ENCODE measurements around the gene TNFRSF21.
"Not testable (repeated sequence)": the region's sequence is repeated elsewhere in the genome, so short reads cannot be mapped to it uniquely, and the experiment has no call there.

Gene TNFRSF21

GRCh38 chr6:47309291-47310130, at the start of gene TNFRSF21:
TSS of gene TNFRSF21 (minus strand) at chr6:47309905. CDS start at chr6:47309511, 394 bp downstream.
- peak; percentile 96 for DNase-seq (ENCODE audit: low spot score)

DNA sequence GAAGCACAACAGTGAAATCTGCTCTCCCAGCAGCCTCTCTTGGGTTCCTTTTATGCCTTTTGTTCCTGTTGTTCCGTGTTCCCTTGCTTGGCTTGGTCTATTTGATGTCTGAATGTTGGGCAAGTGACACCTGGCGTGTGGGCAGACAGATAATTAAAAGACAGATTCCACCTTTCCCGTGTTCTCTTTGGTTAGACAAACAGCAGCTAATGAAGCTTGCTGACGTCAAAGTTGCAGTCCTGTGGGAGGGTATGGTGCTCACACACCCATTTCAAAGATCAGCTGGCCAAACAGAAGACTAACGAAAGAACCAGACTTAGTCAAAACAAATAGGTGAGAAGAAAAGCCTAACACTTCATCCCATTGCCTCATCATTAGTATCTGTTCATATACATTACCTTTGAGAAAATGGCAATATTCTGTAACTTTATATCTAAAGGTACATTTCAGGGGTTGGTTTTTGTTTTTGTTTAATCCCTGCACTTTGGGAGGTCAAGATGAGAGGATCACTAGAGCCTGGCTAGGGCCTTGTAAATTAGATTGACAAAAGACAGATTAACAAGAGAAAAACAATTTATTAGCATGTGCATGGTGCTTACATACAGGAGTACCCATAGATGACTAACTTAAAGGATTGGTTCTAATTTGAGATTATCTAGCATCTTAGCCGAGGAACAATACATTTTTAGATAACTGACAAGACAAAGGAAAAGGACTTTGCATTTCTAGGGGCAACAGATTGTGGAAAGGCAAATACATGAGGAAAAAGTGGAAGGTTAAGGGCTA, 48.9 kb upstream of the TNFRSF21 start:
- no peak for DNase-seq (ENCODE audit: low spot score)

GRCh38 chr6:47357827-47358226, 48.1 kb upstream of the TNFRSF21 start:
- no peak for DNase-seq (ENCODE audit: low spot score)

DNA sequence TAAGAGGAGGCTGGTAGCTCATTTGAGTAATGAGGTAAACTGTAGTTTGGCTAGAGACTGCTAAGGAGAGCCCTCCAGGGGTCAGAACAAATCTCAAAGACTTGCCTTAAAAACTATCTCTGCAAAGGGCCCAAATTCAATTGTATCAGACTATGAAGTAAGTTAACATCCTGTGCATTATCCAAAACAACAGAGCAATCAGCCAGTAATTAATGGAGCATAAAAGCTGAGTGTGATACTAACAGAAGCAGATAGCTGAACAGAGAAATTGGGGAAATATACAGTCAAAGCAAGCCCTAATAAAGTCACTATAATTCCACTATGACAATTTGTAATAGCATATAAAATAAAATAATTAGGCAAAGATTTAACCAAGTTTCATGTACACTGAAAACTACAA, 45.8 kb upstream of the TNFRSF21 start:
- DNase-seq (ENCODE audit: low spot score): no peak

DNA sequence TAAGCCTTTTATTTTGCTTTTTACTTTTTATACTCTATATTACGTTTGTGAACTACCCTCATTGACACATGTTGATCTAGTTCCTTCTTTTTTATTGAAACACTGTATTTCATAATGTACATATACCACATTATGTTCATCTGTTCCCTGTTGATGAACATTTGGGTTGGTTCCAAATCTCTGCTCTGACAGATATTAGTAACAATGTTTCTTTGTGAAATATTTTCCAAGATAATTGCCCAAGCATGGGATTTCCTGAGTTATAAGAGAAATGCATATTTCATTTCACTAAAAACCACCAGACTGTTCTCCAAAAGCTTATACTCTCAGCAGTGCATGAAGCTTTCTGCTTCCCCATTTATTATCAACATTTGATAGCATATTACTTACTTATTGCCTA, 44.2 kb upstream of the TNFRSF21 start:
- DNase-seq (ENCODE audit: low spot score): no peak

GRCh38 chr6:47352966-47353365, 43.3 kb upstream of the TNFRSF21 start:
- no peak for DNase-seq (ENCODE audit: low spot score)

DNA sequence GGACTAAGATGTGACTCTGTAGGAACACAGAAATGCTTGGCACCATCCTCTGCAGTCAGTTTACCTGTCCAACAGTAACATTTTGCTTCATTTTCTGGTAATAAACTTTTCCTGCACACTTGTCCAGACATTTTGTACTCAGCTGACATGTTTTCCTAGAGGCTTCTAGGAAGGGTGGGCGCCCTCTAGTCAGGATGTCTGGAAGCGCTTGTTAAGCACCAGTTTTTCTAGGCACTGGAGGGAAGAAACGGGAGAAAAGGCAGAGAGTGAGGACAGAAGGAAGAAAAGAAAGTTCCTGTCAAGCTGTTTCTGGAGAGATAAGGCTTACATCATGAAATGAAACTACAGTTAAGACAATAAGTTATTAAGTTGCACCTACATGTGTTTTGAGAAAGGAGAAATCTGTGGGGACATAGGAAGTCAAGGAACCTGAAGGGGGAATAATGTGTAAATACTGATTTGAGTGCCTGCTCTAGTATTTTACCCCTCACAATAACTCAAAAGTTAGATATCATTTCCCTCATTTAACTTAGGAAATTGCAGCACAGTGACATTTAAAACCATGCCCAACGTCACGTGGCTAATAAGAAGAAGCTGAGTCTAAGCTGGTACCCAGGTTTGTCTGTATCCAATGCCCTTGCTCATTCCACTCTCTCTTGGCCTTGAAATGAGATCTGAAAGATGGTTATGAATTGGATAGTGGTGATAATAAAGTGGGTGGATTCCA, 42.7 kb upstream of the TNFRSF21 start:
- no peak for DNase-seq (ENCODE audit: low spot score)

GRCh38 chr6:47351621-47352020, 41.9 kb upstream of the TNFRSF21 start:
- DNase-seq (ENCODE audit: low spot score): no peak

- DNase-seq (ENCODE audit: low spot score): no peak
Observed at GRCh38 chr6:47349931-47350330, 40.2 kb upstream of the TNFRSF21 start.

DNA sequence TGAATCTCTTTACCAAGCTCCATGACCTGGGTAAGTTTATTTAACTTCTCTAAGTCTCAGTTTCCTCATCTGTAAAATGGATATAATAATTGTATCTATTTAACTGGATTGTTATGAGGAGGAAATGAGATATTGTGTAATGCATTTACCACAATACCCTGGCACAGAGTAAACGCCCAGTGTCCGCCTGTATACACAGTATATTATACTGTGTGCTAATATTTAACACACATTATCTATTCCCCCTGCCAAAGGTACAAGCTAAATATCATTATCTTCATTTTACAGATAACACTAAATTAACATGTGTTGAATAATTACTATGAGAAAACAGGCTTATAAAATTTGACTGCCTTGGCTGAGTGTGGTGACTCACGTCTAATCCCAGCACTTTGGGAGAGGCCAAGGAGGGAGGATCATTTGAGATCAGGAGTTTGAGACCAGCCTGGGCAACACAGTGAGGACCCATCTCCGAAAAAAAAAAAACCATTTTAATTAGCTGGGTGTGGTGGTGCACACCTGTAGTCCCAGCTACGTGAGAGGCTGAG, 38.7 kb upstream of the TNFRSF21 start:
- DNase-seq (ENCODE audit: low spot score): no peak

- no peak for DNase-seq (ENCODE audit: low spot score)
Observed at GRCh38 chr6:47345761-47346160, 36.1 kb upstream of the TNFRSF21 start.

- no peak for DNase-seq (ENCODE audit: low spot score)
Observed at GRCh38 chr6:47344022-47344421, 34.3 kb upstream of the TNFRSF21 start.

DNA sequence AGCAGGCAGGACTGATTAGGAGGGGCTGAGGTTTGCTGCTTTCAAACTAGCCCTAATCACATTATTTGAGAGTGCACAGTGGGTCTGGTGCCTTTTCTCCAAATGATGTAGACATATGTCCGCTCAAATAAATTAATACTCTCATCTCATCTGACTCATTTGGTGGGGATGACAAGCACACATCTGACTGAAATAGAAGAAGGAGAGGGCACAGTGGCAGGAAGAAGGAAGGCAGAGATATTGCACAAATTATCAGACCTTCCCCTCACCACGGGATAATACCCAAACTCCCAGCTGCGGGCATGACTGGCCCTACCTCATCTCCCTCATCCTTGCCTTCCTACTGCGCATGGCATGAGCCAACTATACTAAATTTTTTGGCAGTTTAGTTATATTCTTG, 33.9 kb upstream of the TNFRSF21 start:
- no peak for DNase-seq (ENCODE audit: low spot score)

DNA sequence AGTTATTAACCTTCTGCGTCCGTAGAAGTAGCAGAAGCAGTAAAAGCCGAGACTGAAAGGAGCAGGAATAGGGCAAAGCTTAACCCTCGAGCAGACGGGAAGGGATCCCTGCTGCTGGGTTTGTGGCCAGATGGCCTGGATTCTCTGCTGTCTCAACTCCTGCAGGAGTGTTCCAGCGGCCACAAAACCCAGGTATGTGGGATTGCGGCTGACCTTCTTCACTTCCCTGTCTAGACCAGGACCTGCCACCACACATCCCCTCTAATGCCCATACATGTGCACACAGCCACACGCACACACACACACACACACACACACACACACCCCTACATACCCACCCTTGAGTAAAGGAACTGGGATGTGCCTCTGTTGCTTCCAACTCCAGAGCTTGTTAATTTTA, 33.1 kb upstream of the TNFRSF21 start:
- DNase-seq (ENCODE audit: low spot score): no peak

GRCh38 chr6:47337519-47337918, 27.8 kb upstream of the TNFRSF21 start:
- DNase-seq (ENCODE audit: low spot score): no peak

DNA sequence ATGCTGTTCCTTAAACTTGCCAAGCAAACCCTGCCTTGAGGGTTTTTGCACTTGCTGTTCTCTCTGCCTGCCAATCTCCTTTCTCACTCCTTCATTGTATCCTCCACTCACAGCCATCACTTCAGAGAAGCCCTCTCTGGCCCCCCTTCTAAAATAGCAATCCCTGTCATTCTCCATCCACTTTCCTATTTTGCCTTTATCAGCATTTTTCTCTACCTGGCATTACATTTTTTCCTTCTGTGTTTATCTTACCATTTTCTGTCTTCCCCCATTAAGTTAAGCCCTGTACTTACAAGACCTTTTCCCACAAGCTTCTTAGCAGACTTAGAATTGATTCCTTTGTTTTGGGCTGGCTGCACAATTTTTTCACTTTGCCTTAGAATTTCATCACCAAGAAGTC, 26.6 kb upstream of the TNFRSF21 start:
- DNase-seq (ENCODE audit: low spot score): no peak

DNA sequence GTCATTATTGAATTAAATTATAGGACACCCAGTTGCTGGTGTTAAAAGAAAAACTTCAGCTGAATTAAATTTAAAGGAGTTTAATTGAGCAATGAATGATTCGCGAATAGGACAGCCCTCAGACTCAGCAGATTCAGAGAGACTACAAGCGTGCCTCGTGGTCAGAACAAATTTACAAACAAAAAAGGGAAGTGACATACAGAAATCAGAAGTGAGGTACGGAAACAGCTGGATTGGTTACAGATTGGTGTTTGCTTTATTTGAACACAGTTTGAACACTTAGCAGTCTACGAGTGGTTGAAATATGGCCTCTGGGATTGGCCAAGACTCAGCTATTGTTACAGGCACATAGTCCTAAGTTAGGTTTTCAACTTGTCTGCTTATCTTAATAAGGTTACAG, 25.8 kb upstream of the TNFRSF21 start:
- no peak for DNase-seq (ENCODE audit: low spot score)

DNA sequence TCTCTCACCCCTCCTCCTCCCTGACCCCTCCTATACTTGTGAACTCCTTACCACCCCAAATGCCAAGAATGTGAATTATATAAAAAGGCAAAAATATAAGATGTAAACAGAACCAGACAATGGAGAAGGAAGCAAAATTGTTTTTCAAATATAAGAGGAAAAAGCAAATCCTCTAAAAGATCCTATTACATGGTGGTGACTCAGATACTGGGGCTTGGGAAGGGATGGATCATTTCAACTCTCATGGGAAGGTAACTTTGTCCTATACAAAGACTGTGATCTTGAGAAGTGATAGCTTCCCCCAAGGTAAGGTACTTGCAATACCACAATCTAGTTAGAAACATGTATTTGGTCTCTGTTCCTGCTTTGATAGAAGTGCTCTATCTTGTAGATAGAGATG, 24.6 kb upstream of the TNFRSF21 start:
- DNase-seq (ENCODE audit: low spot score): no peak

- not testable (repeated sequence) for DNase-seq (ENCODE audit: low spot score)
Observed at GRCh38 chr6:47328606-47329005, 18.9 kb upstream of the TNFRSF21 start.

DNA sequence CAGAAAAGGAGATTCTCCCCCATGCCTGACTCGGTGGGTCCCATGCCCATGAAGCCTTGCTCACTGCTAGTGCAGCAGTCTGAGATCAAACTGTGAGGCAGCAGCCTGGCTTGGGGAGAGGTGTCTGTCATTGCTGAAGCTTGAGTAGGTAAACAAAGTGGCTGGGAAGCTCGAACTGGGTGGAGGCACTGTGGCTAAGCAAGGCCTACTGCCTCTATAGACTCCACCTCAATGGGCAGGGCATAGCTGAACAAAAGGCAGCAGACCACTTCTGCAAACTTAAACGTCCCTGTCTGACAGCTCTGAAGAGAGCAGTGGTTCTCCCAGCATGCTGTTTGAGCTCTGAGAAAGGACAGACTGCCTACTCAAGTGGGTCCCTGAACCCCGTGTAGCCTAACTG, 18.4 kb upstream of the TNFRSF21 start:
- not testable (repeated sequence) for DNase-seq (ENCODE audit: low spot score)

DNA sequence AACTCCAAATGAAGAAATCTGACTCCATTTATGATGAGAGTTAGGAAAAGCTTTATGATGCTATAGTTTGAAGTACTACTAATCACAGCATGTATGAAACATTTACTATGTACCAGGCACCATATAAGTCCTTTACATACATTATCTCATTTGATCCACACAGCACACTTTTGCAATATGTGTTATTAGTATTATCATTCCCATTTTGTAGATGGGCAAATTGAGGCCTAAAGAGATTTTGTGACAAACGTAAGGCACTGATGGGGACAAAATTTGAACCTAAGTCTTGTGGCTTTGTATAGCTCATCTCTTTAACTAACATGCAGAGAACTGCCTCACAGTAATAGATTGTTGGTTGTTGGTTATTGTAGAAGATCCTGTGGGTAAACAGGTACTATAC, 14.2 kb upstream of the TNFRSF21 start:
- no peak for DNase-seq (ENCODE audit: low spot score)

DNA sequence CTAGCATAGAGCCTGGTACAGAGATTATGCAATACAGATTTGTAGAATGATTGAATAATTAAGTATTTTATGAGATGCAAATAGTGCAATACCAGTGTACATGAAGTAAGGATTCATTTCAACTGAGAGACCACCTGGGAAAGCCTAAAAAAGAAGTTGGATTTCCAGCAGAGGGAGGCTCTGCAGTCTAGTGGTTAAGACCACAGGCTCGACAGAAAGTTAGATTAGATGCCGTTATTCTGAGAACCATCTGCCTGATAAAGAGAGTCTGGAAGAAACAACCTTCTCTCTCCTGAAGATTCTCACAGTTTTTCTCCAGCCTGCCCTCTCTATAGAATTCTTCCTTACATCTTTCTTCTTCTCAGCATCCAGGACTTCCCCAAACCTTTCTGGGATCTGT, 13.6 kb upstream of the TNFRSF21 start:
- no peak for DNase-seq (ENCODE audit: low spot score)
